HS-27A (cell line): ENCODE results near the gene CAPZB.

Source experiments
- DNase-seq: peaks from one replicate; pipeline ENCODE4 v3.0.0-alpha.2; 2012; ENCODE audit warnings: low read depth, missing footprints

Gene CAPZB

DNA sequence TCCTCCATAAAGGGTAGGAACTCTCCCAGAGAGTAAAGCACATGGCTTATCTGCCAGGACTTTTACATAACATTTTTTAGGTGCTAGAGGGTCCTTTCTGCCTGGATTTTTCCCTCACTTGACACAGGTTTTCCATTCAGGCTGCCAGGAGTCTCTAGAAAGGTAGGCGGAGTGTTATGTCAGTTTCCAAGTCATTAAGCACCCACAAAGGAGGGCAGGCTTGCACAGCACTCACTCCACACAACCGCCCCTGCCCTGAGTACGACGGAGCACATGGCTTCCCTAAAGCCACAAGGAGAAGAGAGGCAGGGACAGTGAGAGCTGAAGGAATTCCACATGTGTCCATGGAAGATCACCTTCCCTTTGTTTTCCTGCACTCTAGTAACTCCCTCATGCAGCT, 55.7 kb downstream of the CAPZB start:
- DNase-seq: no peak

DNA sequence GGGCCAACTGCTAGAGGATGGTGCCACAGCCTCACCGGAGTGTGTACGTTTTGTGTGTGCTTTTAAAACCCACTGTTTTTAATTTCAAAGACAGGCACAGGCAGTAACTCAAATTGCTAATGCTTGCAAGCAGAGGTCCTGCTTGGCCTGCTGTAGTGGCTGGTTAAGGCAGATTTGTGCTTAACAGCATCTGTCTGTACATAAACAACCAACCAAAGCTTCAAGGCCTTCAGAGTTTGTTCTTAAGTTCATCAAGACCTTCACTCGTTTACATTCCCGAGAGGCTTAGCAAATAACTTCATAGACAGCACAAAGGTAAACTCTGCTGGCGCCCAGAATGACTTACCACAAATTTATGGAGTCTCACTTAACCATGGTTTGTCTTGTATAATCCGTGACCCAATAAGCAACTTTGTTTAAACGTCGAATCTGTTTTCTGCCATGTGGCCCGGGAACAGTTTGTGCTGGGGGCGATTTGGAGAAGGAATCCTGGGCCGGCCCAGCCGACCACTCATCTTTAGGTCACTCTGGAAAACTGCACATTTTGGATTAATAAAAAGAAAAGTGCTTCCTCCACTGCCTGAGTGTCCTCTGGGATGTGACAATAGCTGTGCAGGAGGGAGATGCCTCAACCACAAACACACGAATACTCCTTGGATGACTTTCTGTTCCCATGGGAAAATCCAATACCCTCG, 58.1 kb downstream of the CAPZB start:
- no peak for DNase-seq

DNA sequence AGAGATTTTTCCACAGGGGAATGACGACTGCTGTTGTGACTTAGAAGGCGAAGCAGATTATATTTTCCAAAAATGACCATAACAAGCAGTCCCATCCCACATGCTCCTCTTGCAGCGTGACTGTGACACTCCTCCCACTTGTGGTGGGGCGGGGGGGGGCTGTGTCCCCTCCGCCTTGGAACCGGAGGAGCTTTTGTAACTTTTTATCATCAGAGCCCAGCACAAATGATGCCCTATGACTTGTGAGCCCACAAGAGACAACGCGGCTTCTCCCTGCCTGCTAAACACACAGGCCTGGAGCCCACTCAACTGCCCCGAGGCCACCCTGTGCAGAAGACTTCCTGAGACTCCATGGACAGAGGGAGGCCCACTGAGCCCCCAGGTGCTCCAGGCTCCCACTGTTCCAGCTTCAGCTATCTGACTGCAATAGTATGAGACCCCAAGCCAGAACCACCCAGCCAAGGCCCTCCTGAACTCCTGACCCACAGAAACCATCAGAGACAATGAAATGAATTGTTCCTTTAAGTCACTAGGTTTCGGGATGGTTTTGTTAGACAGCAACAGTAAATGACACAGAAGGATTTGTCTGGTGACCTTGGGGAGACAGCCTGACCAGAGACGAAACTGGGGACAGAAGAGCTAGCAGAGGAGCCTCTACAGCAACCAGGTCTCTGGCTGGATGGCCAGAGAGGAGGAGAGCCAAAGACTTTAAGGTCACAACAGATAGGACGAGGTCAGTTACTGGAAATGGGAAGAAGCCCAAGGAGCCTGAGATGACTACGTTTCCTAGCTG, 58.8 kb downstream of the CAPZB start:
- no peak for DNase-seq

DNA sequence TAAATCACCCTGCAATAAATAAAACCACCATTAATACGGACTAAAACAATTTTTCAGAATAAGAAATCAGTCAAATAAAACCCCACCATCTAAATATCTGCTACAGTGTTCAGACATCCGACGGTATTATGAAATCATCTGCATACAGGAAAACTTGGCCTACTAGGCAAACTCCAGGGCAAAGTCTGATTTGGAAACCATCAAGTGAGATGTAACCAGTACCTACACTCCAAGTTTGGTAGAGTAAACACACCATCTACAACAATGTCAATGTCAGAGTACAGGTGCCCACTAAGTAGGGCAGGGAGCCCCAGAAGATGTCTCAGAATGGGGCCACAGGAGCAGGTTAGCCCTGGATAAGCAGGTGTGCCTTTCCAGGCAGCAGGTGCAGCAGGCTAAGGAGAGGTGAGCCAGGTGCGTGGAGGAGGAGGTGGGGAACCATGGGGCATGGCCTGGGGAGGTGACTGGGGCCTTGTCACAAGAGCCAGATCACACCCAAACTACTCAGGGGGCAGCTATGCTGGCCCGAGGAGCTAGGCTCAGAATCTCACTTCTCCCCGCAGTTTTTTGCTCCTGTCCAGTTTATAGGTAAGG, 59.6 kb downstream of the CAPZB start:
- DNase-seq: no peak

DNA sequence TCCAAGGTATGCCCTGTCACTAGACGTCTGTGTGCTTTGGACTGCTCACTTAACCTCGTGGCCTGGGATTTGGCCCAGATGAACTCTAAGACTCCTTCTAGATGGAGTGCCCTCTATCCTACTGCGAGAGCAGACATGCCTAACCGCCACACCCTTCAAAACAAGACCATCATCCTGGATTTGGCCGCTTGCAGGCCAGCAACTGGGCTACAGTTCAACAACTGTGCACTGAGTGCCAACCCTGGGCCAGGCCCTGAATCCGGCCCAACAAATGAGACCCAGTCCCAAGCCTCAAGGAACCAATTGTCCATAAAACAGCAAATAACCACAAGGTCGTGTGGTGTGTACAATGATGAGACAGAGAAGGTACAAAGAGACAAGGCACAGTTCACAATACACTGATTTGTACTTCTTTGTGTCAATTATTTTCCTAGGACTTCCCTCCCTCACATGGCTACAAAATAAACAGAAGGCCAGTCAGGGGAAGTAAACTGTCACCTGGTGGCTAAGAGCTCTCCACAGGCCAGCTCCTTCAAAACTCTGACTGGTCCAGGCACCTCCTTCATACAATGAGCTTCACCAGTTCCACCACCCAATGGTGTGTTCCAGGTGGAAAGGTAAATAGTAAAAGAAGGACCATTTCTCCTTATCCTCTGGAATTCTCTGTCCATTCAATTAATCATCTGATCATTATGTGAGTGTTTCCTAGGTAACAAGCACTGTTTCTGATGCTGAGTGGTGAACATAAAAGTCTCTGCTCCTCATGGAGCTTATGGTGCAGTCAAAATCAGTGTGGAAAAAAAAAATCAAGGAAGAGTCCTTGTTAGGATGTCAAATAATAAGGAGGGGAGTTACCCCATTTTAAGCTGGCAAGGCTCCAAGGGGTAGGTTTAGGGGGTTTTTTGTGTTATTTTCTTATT, 60.4 kb downstream of the CAPZB start:
- DNase-seq: no peak

DNA sequence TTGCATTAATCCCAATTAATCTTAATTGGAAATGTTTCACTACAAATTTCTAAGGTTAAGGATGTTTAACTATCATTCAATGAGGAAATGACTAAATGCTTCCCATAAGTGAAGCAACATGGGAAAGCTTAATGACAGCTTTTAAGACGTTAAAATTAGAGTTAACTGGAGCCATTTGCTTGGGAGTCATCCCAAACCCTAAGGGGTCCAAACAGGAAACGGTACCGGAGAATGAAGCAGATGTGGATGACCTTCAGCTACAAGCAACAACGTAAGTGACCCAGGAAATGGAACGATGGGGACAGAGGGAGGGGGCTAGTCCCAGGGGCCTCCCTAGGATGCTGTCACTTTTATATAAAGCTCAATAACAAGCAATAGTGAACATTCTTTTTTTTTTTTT, 62.2 kb downstream of the CAPZB start:
- no peak for DNase-seq

DNA sequence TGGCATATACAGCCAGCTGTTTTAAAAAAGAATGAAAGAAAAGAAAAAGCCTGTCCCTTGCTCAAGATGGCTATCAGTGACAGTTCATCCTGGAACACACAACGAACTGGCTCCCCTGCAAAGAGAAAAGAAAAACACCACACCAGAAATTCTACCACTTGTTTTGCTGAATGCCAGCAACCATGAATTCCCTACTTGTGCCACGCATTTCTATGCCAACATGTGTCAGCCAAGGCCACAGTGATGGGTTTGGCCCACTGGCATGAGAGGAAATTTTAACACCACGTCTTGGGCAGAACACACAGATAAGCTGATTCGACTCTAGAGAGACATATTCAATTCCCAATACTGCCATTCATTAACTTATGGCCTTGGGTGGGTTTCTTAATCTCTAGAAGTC, 64.0 kb downstream of the CAPZB start:
- DNase-seq: no peak

DNA sequence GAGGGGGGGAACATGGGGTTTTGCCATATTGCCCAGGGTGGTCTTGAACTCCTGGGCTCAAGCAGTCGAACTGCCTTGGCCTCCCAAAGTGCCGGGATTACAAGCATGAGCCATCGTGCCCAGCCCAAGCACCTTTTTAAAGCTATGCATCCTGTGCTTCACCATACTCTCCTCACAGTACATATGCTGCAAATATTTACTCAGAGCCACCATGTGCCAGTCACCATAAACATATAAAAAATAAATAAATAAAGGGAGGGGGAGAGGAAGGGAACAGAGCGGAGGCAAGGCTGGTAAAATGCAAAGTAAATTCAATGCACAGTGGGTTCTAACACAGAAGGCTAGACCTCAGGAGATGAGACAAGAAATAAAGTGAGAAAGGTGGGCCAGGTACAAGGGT, 64.7 kb downstream of the CAPZB start:
- no peak for DNase-seq

DNA sequence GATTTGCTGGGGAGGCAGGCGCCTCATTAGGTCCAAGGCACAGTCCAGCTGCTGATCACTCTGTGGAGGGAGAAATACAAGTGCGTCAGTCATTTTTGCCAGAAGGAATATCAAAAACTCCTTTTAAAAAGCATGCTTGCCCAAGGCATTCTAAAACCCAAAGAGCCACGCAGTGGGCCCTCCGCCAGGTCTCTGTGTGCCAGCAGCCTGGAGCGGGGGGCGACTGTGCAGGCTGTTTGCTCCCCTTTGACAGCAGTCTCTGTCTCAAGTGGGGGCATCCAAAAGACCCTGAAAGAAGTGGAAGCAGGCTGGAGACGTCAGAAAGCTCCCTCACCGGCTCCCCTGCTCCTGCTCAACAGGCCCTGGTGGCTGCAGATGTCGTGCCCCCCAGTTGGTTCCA, 65.6 kb downstream of the CAPZB start:
- DNase-seq: no peak

DNA sequence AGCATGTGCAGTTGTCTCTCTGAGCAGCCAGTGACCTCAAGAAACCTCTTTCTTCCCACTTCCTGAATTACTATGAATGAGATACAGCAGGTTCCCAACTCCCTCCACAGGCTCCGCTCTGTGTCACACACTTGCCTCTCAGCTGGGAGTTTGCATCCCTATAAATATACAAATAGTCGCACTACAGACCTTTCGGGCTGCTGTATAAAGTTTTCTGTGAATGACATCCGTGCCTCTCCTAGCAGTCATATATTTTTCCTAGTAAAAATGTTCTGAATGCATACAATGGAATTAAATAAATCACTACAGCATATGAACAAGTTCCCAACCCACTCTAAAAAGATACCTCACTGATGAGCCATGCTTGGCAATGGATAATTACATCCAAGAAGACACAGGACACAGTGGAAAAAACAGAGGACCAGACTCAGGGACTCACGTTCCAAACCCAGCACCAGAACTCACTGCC, 66.8 kb downstream of the CAPZB start:
- DNase-seq: no peak

DNA sequence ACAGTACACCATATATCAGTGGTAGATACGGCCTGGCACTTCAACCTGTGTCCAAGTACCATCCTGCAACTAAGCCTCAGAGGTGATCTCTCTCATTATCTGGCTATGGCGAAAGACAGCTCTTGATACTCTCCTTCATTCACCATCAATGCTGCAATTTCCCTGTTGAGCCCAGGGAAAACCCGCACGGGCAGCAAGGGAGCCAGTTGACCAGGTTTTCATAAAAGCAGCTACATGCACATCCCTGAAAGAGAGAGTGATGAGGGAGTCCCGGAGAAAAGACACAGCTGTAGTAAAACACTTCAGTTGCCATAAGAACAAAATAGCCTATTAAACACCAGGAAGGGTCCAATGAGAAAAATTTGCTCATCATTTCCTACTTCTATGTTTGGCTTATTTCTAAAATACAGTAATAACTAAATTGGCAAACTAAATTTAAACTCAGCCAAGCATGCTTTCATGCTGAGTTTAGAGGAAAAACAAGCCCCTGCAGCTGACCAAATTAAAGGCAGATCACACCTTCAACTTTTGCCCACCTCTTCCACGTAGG, 68.3 kb downstream of the CAPZB start:
- DNase-seq: no peak

DNA sequence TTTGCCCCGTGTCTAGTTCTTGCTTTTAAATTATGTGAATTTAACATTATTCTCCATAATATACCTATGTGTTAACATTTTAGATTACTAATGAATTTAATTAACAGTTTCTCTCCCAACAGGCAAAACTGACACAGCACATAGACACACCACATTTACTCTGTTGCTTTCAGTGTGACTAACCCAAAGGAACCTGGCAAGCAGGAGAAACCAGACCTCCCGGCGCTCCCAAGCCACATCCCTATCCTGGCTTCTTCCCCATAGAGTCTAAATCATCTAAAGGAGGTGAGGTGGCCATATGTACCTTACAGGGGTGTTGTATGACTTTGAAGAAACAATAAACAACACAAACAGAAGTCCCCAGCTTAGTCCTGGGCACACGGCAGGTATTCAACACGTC, 69.2 kb downstream of the CAPZB start:
- no peak for DNase-seq

DNA sequence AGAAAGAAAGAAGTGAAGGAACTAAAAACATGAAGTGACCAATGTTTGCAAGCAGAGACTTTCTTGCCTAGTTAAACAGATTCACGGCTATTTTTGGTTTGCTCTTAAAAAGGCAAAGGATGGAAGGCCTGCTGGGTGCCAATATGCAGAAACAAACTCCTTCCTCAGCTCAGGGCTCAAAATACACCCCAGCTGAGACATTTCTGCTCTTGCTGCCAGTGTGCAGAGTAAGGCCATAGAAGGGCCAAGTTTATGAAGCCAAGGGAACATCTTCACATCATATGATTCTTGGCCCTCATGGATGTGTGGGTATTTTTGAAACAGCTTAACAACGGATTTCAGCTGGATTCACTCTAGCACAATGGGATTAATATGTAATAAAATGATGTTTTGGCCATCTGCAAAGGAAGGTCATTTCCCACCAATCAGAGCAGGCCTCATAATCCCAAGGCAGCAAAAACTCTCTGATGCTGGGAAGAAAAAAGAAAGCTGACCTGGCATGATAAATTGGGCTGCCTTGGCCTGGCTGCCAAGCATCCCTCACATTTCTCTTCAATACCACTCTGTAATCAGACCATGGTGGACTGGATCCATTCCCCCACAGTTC, 70.7 kb downstream of the CAPZB start:
- no peak for DNase-seq

DNA sequence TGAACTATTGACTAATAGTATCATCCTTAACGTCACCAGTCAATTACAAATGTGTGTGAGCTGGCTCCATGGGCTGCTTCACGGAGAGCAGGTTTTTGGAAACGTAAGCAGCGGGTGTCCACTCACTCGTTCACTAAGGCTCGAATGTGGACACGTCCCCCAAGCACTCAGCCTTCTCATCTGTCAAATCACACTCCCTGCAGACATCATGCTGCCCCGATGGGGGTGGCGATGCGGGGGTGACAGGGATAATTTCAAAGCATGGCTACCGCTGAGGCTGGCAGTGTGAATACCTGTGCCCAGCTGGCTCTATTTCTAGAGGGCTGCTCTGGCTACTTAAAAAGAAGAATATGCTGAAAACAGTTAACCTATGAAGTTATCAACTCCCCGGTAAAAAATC, 71.3 kb downstream of the CAPZB start:
- no peak for DNase-seq

DNA sequence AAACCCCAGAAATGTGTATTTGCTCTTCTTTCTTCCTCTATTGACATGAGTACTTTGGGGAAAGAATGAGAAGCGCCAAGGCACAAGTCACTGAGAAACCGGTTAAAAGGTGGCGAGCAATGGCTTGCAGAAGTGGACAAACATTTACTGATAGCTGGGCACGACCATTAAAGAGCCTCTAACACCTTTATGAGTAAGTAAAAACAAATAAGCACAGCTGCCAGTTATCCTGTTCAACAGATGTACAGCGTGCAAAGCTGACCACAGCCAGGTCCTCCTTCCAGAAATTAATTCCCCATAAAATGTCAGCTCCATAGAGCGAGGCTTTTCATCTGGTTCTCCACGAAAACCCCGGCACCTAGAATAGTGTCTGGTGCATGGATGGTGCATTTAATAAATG, 72.7 kb downstream of the CAPZB start:
- DNase-seq: no peak

DNA sequence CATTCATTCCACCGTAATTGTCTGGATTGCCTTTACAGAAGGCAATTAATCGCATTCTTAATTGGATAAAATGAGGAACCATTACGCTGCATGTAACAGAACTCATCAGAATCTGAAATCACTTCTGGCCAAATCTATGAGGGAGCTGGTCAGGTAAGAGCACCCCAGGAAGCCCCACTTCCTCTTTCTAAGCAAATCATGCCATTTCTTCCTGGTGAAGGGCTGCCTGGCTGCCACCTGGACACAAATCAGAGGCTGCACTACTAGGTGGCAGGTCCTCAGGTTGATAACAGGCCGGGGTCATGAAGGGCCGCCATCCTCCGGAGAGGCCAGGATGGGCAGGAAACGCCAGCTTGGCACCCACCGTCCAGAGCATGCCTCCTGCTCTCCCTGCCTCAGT, 73.7 kb downstream of the CAPZB start:
- no peak for DNase-seq

DNA sequence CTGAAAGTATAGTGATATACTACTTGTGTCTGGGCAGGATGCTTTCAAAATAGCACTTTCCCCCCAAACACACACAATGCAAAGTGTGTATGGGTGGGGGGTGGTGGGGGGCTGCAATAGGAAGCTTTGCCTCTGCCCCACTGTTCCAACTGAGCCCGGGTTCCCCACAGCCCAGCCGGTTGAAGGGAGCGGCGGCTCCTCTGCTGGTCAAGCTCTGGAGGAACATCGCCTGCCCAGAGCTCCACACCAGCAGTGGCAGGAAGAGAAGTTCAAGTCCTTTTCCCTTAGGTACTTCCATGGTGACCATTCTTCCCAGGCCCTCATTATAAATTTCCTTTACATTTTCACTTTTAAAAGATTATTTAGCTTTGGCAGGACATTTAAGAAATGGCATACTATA, 74.9 kb downstream of the CAPZB start:
- no peak for DNase-seq

DNA sequence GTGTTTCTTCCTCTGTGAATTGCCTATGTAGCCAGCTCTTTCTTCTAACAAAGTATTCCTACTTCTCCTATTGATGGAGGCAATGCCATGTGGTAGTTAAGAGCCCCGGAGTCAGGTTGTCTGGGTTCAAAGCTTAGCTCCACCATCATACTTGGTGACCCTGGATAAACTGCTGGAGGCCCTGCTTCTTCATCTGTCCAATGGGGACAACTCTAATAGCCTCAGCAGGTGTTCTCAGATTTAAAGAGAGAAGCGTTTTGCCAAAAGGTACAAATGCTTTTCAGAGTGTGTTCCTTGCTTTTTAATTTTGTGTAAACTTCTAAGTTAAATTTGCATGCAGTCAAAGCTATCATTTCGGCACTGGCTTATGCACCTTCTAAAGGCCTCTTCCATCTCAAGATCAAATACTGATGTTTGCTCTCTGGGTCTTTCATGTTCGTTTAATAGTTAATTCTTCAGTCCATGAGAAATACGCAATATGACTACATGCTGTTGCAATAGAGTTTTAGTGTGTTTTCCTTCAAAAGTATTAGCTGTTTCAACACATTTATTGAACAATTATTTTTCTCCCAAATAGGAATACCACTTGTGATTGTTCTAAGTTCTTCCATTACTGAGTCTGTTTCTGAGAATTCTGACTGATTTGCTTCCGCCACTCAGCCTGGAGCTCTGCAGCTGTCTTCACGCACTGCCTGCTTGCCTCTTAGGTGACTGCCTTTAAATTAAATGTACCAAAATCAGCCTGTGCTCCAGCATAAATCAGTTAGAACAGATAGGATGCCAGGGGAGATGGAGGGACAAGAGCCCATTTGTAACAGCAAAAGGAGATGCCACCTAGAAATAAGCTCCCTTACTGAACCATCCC, 75.6 kb downstream of the CAPZB start:
- no peak for DNase-seq

DNA sequence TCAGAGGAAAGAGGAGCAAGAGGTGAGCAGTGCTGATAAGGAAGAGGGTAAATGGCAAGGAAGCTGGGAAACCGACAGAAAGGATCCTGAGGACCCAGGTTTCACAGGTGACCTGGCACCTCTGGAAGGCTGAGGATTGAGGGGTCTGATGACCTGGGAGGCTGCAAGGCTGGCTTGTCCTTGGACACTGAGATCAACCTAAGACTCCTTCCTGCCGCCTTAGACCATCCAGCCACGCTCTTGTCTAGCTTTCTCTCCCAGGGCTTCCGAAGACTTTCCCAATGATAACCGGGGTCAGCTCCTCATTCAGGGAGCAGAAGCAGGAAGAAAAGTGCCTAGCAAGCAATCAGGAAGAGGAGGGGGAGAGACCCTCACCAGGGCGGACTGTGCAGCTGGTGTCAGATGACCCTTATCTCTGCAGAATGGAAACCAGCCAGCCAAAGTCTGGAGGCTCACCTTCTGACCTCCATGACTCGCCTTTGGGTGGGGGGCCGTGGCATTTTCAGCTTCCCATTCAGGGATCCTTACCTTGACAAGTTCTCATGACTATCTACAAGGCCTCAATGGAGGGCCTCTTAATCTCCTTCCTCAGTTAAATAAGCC, 77.7 kb downstream of the CAPZB start:
- DNase-seq: no peak

DNA sequence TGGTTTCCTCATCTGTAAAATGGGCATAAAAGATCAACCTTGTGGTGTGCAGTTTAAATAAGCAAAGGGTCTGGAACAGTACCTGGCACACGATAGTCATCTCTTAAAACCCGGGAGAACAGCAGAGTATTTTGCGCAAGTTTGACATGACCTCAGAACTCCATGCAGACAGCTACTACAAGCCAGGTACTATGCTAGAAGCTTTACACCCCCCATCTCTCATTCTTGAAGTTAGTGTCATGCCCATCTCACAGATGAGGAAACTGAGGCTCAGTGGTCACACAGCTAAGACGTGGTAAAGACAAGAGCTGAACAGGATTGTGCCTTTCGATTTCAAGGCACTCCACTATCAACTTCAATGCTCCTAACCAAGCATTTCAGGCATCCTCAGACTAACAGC, 78.7 kb downstream of the CAPZB start:
- no peak for DNase-seq
